GM20431 (cell line): ENCODE data around the gene FASN.

Source experiments
- in situ Hi-C: fragments of 300-500 bp; cut with MseI, MboI; formaldehyde crosslinking; loops from one replicate; pipeline ENCODE4 v1.15.0; 2020; ENCODE audit warnings: low sequenced_read_pairs; ENCODE audit not compliant: unreplicated experiment

FASN gene

GRCh38 chr17:82079001-82079677 is 18.9 kb downstream of the FASN start:
- in situ Hi-C loops = no loop called here

GRCh38 chr17:82078433-82078832 is 19.6 kb downstream of the FASN start:
- in situ Hi-C loops = no loop called here

GRCh38 chr17:82077617-82078358 is 20.2 kb downstream of the FASN start:
- in situ Hi-C loops = no loop called here

- in situ Hi-C loops = no loop called here
Measured at GRCh38 chr17:82076785-82077591, 21.0 kb downstream of the FASN start.

- in situ Hi-C loops = no loop called here
Measured at GRCh38 chr17:82076018-82076784, 21.8 kb downstream of the FASN start.

GRCh38 chr17:82073446-82073845 is 24.6 kb downstream of the FASN start:
- in situ Hi-C loops = no loop called here

GRCh38 chr17:82072827-82073226 is 25.2 kb downstream of the FASN start:
- in situ Hi-C loops = no loop called here

GRCh38 chr17:82070611-82071010 is 27.4 kb downstream of the FASN start:
- in situ Hi-C loops = no loop called here

GRCh38 chr17:82065638-82066303 is 32.3 kb downstream of the FASN start, which contains the start of gene DUS1L:
Gene DUS1L, minus strand, starts transcription at chr17:82065804. Its CDS starts 745 bp downstream, at chr17:82065059.
- in situ Hi-C loops = no loop called here

- in situ Hi-C loops = no loop called here
Measured at GRCh38 chr17:82065193-82065637, 32.8 kb downstream of the FASN start.

GRCh38 chr17:82064433-82065192 is 33.4 kb downstream of the FASN start:
- in situ Hi-C loops = no loop called here

GRCh38 chr17:82063424-82064415 is 34.3 kb downstream of the FASN start:
- in situ Hi-C loops = no loop called here

- in situ Hi-C loops = no loop called here
Measured at GRCh38 chr17:82062984-82063368, 35.1 kb downstream of the FASN start.

- in situ Hi-C loops = no loop called here
Measured at GRCh38 chr17:82062076-82062983, 35.7 kb downstream of the FASN start.

- in situ Hi-C loops = no loop called here
Measured at GRCh38 chr17:82061047-82061925, 36.8 kb downstream of the FASN start.

- in situ Hi-C loops = no loop called here
Measured at GRCh38 chr17:82060614-82061013, 37.4 kb downstream of the FASN start.
